ENCODE results near the gene R3HDML.

The R3HDML gene

GRCh38 chr20:44394702-44395460 lies 58.0 kb downstream of the R3HDML start:
- TF ChIP-seq CTCF (IDR thresholded peaks at IDR 0.05; ENCODE audit: low read depth, low read length) = no peak
- no peak for DNase-seq
- H3K9me3 ChIP-seq (ENCODE audit: severe bottlenecking) = no peaks in the 10 kb centered on the region
- no peak overlapping the region for H3K4me3 ChIP-seq (ENCODE audit: low read depth, low read length)
- no peak overlapping the region for H3K27ac ChIP-seq
- no peaks in the 10 kb centered on the region for H3K36me3 ChIP-seq
- no peaks in the 10 kb centered on the region for H3K27me3 ChIP-seq (ENCODE audit: insufficient read depth, low read depth, severe bottlenecking)

- Histone ChIP-seq H3K27ac (no peak overlapping the region), H3K27me3 (ENCODE audit: insufficient read depth, low read depth, severe bottlenecking) (no peaks in the 10 kb centered on the region), H3K4me3 (ENCODE audit: low read depth, low read length) (no peak overlapping the region), H3K9me3 (ENCODE audit: severe bottlenecking) (no peaks in the 10 kb centered on the region), H3K36me3 (no peaks in the 10 kb centered on the region)
- no peak for TF ChIP-seq CTCF (IDR thresholded peaks at IDR 0.05; ENCODE audit: low read depth, low read length)
- no peak for DNase-seq
These were observed 58.9 kb downstream of the R3HDML start for GRCh38 chr20:44395461-44396340.

DNA sequence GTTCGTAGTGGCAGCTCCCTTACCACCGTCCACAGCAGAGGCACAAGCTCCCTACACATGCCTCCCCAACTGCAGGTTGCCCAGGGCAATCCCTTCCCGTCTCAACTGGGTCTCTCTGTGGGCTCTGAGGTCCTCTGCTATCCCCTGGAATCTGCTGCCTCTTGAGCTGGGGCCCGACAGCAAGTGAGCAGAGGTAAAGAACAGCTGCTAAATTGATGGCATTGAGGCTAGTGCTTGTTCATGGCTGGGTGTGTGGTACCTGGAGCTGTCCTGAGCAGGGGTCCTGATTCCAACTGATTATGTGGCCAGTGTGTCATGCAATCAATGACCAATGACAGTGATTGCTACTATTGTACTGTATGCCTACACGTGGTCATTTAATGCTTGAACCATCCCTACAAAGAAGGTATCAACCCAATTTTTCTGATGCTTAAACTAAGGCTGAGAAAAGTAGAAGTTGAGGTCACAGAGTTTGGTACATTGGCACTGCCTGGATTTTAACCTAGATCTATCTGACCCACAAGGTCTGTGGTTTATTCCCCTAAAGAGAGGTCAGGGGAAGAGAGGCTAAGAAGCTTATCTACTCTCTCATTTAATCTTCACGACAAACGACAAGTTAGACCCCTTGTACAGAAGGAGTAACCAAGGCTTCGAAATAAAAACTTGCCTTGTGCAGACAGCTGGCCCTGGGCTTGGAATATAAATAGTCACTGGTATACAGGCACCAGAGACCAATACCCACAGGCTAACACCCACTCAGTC lies 59.7 kb downstream of the R3HDML start:
- no peaks in the 10 kb centered on the region for H3K36me3 ChIP-seq

GRCh38 chr20:44398335-44398734 lies 61.5 kb downstream of the R3HDML start:
- no peaks in the 10 kb centered on the region for H3K36me3 ChIP-seq
- no peaks in the 10 kb centered on the region for H3K9me3 ChIP-seq (ENCODE audit: severe bottlenecking)
- H3K4me3 ChIP-seq (ENCODE audit: low read depth, low read length) = no peak overlapping the region
- no peak for DNase-seq
- TF ChIP-seq CTCF (IDR thresholded peaks at IDR 0.05; ENCODE audit: low read depth, low read length) = no peak
- H3K27ac ChIP-seq = no peak overlapping the region
- no peaks in the 10 kb centered on the region for H3K27me3 ChIP-seq (ENCODE audit: insufficient read depth, low read depth, severe bottlenecking)

More for the DNA sequence above, 59.7 kb downstream of the R3HDML start:
- no peaks in the 10 kb centered on the region for H3K9me3 ChIP-seq (ENCODE audit: severe bottlenecking)
- no peak for TF ChIP-seq CTCF (IDR thresholded peaks at IDR 0.05; ENCODE audit: low read depth, low read length)
- H3K27ac ChIP-seq = no peak overlapping the region
- no peak overlapping the region for H3K4me3 ChIP-seq (ENCODE audit: low read depth, low read length)
- no peak for DNase-seq
- no peaks in the 10 kb centered on the region for H3K27me3 ChIP-seq (ENCODE audit: insufficient read depth, low read depth, severe bottlenecking)

- Histone ChIP-seq H3K9me3 (ENCODE audit: severe bottlenecking) (no peaks in the 10 kb centered on the region), H3K27me3 (ENCODE audit: insufficient read depth, low read depth, severe bottlenecking) (no peaks in the 10 kb centered on the region), H3K36me3 (no peaks in the 10 kb centered on the region), H3K27ac (no peak overlapping the region), H3K4me3 (ENCODE audit: low read depth, low read length) (no peak overlapping the region)
- TF ChIP-seq CTCF (IDR thresholded peaks at IDR 0.05; ENCODE audit: low read depth, low read length) = no peak
- DNase-seq = no peak
These were observed 62.6 kb downstream of the R3HDML start for GRCh38 chr20:44399446-44399845.
